NCI-H526 treated with DMSO at 0.1 percent for 48 hours (cell line): ENCODE measurements around the gene GORAB.
A peak's percentile ranks its signal among the peaks of the same experiment; 100 is the strongest.

ENCODE experiments used
- DNase-seq: peaks from one replicate; lab custom pipeline; 2025; lab: John Stamatoyannopoulos, UW

The GORAB gene

GRCh38 chr1:170538687-170539086 is 6.7 kb downstream of the GORAB start:
- DNase-seq: no peak

GRCh38 chr1:170539154-170539553 is 7.2 kb downstream of the GORAB start:
- DNase-seq: no peak

GRCh38 chr1:170544624-170545023 is 12.7 kb downstream of the GORAB start:
- DNase-seq: no peak

- DNase-seq: no peak
Observed at GRCh38 chr1:170545476-170545875, 13.5 kb downstream of the GORAB start.

- DNase-seq: no peak
Observed at GRCh38 chr1:170547255-170547654, 15.3 kb downstream of the GORAB start.

- DNase-seq: no peak
Observed at GRCh38 chr1:170548497-170548896, 16.5 kb downstream of the GORAB start.

- DNase-seq: no peak
Observed at GRCh38 chr1:170555370-170555769, 23.4 kb downstream of the GORAB start.

- no peak for DNase-seq
Observed at GRCh38 chr1:170556917-170557316, 25.0 kb downstream of the GORAB start.

GRCh38 chr1:170558731-170559130 is 26.8 kb downstream of the GORAB start:
- no peak for DNase-seq

GRCh38 chr1:170559166-170559565 is 27.2 kb downstream of the GORAB start:
- no peak for DNase-seq

- DNase-seq: no peak
Observed at GRCh38 chr1:170560681-170561285, 28.8 kb downstream of the GORAB start.

GRCh38 chr1:170562646-170563338 is 30.8 kb downstream of the GORAB start:
- DNase-seq: no peak

GRCh38 chr1:170567214-170567613 is 35.2 kb downstream of the GORAB start:
- DNase-seq: no peak

GRCh38 chr1:170568197-170568596 is 36.2 kb downstream of the GORAB start:
- DNase-seq: no peak

GRCh38 chr1:170576980-170577379 is 45.0 kb downstream of the GORAB start:
- DNase-seq: no peak

GRCh38 chr1:170578359-170578758 is 46.4 kb downstream of the GORAB start:
- DNase-seq: no peak

GRCh38 chr1:170580636-170581440 is 48.9 kb downstream of the GORAB start:
- DNase-seq: no peak

GRCh38 chr1:170583186-170583585 is 51.2 kb downstream of the GORAB start:
- DNase-seq: no peak

- no peak for DNase-seq
Observed at GRCh38 chr1:170586321-170587252, 54.6 kb downstream of the GORAB start.

GRCh38 chr1:170587253-170587593 is 55.3 kb downstream of the GORAB start:
- DNase-seq: no peak

GRCh38 chr1:170590921-170591705 is 59.1 kb downstream of the GORAB start:
- peak; percentile 27 for DNase-seq
